Stimulated activated naive CD4-positive, alpha-beta T cell treated with Interleukin-2 at 50 U/mL for 16 hours (primary cell): ENCODE data around the gene RSPRY1.

ENCODE experiments used
- DNase-seq: peaks from one replicate; lab custom pipeline; 2025; lab: John Stamatoyannopoulos, UW

Gene RSPRY1

DNA sequence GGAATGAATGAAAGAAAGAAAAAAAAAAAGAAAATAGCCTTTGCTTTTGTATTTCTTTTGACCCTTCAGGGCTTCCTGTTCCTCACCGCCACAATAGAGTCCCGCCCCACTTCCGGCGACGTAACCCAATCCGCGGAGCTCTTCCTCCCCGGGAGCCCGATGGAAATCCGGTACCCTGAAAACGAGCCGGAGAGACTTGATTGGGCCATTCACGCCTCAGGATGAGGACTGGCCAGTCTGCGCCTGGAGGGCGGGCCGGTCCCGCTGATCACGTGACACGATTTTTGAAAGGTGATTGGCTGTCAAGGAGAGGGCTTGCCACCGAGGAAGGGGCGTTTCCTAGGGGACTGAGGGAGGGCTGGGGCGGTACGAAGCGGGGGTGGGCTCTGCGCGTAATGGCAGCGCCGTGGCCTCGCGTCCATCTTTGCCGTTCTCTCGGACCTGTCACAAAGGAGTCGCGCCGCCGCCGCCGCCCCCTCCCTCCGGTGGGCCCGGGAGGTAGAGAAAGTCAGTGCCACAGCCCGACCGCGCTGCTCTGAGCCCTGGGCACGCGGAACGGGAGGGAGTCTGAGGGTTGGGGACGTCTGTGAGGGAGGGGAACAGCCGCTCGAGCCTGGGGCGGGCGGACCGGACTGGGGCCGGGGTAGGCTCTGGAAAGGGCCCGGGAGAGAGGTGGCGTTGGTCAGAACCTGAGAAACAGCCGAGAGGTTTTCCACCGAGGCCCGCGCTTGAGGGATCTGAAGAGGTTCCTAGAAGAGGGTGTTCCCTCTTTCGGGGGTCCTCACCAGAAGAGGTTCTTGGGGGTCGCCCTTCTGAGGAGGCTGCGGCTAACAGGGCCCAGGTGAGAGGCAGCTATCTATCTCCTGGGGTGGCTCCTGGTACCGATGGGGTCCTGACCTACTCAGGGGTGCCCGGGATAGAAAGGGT is at the start of gene RSPRY1, which contains the start of gene PSME3IP1:
RSPRY1 (plus strand) TSS at position 385 of the 927 bp plus-strand sequence. CDS start 18,330 bp downstream, outside the sequence.
PSME3IP1 (minus strand) TSS at position 95 of the 927 bp plus-strand sequence. CDS start 12,185 bp downstream, outside the sequence.
- DNase-seq: peak; percentile 98

DNA sequence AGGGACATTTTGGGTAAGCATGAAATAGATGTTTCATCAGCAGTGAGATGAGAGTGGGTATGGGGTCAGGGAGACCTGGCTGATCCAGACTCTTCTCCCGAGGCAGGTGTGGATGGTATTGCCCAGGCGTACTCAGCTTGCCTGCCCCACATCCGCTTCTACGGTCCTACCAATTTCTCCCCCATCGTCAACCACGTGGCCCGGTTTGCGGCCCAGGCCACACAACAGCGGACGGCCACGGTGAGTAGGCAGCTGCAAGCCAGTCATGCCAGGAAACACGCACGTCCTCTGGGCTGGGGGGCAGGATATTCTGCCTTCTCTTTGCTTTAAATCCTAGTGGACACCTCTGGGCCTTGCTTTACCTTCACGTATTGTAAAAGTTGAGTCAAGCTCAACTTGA is 49.1 kb upstream of the RSPRY1 start:
- DNase-seq: no peak

DNA sequence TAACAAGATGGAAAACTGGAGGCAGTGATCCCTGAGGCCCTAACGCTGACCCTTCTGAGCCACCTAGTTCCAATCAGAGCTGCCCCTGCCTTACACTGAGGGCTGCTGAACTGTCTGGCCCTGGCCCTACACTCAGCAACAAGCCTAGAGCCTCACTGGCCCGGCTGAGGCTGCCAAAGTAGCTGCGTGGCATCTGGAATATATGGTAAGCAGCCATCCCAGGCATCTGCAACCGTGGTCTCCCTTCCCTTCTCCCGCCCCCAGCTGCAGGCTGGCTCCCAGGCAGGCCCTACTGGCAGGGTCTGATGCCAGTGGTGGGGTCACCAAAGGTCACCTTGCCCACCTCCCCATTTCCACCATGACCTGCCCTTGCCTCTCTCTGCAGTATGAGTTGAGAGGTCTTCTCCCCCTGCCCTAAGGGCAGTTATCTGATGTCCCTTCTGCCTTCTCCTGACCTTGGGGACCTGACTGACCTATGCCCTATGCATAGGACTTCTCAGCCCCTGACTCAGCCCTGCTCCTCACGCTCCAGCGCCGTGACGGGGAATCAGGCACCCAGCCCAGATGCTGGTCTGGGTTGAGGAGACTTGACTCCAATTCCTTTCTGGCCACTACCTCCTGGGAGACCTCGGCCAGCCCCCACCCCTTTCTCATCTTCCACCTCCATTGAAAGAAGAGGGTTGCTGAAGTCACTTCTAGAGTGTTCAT is 48.4 kb upstream of the RSPRY1 start:
- DNase-seq: no peak

GRCh38 chr16:57138281-57138935 is 47.7 kb upstream of the RSPRY1 start:
- no peak for DNase-seq

GRCh38 chr16:57140931-57141668 is 45.0 kb upstream of the RSPRY1 start:
- DNase-seq: no peak

DNA sequence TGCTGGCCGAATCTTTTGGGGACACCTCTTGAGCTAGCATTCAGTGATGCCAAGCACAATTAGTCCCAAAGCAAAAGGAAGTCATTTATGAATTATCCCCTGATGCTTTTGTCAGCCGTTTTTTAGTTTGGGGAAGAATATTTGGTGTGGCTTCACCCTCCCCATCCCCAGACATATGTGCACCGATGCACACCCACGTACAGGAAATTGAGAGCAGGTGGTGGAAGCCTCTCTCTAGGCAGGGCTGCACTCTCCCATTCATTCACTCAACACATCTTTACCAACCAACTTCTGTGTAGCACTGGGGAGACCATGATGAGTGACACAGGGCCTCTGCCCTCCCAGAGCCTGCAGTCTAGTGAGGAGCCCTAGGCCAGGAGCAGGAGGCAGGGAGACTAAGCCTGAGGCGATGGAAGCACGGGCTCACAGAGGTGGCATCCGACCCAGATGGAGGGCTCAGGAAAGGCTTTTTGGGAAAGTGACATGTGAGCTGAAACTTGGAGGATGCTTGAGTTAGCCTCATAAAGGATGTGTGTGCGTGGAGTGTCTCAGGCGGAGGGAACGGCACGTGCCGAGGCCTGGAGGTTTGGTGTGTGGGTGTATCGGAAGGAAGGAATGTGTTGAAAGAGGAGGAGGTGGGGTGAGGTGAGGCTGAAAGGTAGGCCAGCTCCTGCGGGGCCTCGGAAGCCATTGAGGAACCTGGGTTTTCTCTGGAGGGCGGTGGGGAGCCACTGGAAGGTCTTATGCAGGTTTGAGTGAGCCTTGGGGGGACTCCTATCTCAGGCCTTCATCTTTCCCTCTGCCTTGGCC is 44.1 kb upstream of the RSPRY1 start:
- no peak for DNase-seq

DNA sequence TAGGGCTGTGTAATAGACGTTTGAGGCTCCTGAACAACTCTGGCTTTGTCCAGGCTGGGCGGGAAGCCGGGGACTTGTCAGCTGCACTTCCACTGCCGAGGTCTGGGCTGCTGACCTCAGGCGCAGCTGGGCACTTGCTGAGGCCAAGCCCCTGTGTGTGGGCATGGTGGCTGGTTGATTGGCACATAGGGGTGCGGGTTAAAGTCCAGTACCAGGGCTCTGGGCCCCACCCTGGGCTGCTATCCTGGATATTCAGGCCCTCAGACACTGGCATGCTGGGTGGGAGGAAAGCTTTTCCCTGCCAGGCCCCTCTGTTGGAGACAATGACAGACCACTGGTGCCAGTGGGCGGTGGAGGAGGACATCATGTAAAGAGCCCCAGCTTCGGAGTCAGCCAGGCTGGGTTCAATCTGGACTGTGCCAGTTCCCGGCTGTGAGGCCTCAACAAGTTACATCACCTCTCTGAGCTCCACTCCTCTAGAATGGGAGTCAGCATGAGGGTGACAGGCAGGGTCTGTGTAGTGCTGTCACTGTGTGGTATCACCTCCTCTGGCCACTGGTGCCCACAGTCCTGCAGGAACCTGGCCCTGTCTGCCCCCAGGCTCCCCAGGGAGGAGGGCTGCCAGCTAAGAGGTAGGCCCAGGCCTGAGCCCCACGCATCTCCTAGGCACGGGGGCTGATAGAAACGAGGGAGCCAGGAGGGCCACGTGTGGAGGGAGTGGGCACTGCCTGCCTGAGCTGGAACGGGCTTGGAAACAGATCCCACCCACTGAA is 42.8 kb upstream of the RSPRY1 start:
- DNase-seq: no peak

DNA sequence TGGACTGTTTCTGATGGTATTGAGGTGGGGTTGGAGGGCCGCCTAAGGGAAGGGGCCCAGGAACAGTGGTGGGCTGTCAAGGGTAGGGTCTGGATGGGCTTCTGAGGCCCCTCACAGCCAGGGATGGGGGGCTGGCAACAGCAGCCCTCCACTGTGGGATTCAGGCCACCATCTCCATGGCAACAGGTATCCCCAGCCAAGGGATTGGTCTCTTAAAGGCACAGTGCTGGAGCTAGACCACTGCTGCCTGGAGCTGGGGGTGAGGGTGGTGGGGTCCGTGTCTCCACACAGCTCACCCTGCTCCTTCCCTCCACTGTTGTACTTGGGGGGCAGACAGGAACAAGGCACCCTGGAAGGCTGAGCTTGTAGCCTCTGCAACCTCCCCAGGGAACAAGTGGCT is 42.1 kb upstream of the RSPRY1 start:
- no peak for DNase-seq

GRCh38 chr16:57145046-57146021 is 40.8 kb upstream of the RSPRY1 start:
- DNase-seq: no peak

GRCh38 chr16:57146040-57146647 is 40.0 kb upstream of the RSPRY1 start:
- DNase-seq: no peak

DNA sequence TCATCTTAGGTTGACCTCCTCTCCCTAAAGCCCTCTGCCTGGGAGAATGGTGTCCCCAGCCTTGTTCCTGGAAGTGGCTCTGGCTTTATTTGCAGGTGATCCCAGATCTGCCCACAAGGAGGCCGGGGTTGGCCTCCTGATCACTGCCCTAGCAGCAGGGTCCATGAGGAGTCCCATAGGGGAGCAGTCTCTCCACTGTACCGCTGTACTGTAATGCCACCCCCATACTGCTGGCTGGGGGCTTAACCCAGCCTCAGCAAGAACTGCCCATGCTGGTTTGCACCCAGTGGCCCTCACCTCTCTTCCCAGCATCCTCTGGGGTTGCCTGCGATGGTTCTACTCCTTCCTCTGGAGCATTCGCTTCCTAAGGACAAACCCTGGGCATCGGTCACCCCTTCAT is 39.4 kb upstream of the RSPRY1 start:
- DNase-seq: no peak

- no peak for DNase-seq
These were observed 38.5 kb upstream of the RSPRY1 start for GRCh38 chr16:57147381-57148221.

- no peak for DNase-seq
These were observed 37.6 kb upstream of the RSPRY1 start for GRCh38 chr16:57148481-57148880.

GRCh38 chr16:57149391-57149790 is 36.7 kb upstream of the RSPRY1 start:
- no peak for DNase-seq

DNA sequence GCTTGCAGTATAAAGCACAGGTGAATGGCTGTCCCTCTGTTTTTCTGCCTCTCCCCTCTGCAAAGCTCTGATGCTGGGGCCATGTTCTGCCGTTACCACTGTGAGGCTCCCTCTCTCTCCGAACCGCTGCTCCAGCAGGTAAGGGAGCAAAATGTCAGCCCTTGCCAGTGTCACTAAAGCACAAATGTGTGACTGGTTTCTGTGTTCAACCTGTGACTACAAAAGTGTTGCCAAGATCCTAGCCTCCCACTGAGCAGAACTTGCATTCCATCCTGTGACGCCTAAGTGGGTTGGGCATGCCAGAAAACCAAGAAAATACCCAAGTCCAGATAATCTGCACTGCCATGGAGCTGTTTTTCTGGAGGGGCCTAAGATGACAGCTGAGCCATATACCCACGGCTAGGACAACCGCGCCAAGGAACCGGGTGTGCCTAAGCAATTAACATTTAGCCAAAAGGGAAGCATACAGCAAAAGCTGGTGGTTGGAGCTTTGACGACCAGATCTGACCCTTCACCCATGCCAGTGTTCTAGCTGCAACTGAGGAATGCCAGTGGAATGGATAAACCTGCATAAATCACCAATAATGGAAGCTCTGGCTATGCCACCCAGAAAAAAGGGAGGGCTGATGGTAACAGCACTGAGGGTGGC is 35.3 kb upstream of the RSPRY1 start:
- DNase-seq: no peak

GRCh38 chr16:57151369-57151768 is 34.8 kb upstream of the RSPRY1 start:
- DNase-seq: no peak
